ENCODE data around the gene HACE1.

DNA sequence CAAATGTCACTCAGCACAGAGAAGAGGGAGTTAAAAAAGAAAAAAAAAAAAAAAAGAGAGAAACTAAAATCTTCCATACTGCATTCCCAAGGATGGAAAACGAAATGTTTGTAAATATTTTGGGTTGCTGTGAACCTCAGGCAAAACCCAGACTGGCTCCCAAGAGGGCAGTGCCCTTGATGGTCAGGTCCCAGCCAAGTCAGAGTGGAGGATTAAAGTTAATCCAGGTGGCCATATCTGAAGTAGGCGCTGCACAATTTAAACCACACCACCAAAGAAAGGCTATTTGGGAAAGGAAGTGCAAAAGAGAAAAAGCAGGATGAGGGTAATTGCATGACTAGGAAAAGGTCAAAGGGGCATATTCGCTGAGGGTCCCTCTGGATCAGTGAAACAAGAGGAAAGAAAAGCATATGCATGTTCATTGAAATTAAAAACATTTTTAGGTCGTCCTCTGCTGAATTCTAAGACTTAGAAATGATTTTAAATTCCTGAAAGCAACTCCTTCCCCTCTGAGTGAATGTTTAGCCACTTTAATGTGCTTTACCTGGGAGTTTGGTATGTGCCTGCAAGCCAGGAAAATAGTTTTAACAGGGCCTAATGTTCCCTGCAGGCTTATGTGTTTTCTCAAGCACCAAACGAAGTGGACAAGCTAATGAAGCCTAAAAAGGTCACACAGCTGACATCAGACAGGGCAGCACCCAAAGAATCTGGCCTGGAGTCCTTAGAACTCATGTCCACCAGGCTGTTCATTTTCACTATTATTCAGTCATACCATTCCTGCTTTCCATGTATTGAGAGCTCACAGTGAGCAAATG is 159.1 kb downstream of the HACE1 start:
- TF ChIP-seq, protein P1, sequence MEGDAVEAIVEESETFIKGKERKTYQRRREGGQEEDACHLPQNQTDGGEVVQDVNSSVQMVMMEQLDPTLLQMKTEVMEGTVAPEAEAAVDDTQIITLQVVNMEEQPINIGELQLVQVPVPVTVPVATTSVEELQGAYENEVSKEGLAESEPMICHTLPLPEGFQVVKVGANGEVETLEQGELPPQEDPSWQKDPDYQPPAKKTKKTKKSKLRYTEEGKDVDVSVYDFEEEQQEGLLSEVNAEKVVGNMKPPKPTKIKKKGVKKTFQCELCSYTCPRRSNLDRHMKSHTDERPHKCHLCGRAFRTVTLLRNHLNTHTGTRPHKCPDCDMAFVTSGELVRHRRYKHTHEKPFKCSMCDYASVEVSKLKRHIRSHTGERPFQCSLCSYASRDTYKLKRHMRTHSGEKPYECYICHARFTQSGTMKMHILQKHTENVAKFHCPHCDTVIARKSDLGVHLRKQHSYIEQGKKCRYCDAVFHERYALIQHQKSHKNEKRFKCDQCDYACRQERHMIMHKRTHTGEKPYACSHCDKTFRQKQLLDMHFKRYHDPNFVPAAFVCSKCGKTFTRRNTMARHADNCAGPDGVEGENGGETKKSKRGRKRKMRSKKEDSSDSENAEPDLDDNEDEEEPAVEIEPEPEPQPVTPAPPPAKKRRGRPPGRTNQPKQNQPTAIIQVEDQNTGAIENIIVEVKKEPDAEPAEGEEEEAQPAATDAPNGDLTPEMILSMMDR (IDR thresholded peaks at IDR 0.05; ENCODE audit: borderline replicate concordance, extremely low read depth, low read length, poor library complexity, severe bottlenecking) = no peak
- no peak for TF ChIP-seq EZH2 (IDR thresholded peaks at IDR 0.05; ENCODE audit: borderline replicate concordance, low read depth, low read length, severe bottlenecking)
